ENCODE data around the gene NRXN2.
A peak's percentile ranks its signal among the peaks of the same experiment; 100 is the strongest.

The NRXN2 gene

GRCh38 chr11:64632654-64633053, 90.3 kb downstream of the NRXN2 start:
- no peaks in the 10 kb centered on the region for H3K27me3 ChIP-seq (ENCODE audit: insufficient read depth, low read length, poor library complexity)
- H3K79me1 ChIP-seq (ENCODE audit: low read length) = no peaks in the 10 kb centered on the region
- H2BK120ac ChIP-seq (ENCODE audit: low read depth, low read length) = no peak overlapping the region
- no peak overlapping the region for H3K27ac ChIP-seq (ENCODE audit: low read depth, low read length)
- H3K23ac ChIP-seq (ENCODE audit: low read length) = no peak overlapping the region
- H4K8ac ChIP-seq (ENCODE audit: low read depth, low read length) = no peak overlapping the region
- WGBS (ENCODE audit: extremely low coverage, insufficient coverage, low lambda C conversion rate) = no CpG with 5 or more reads among the region's 10 CpGs
- no peak overlapping the region for H3K56ac ChIP-seq (ENCODE audit: low read length)
- no peaks in the 10 kb centered on the region for H3K4me1 ChIP-seq (ENCODE audit: control insufficient read depth, low read depth, low read length)
- H3K79me2 ChIP-seq (ENCODE audit: control insufficient read depth, insufficient read depth, low read length) = no peaks in the 10 kb centered on the region
- no peak overlapping the region for H2BK5ac ChIP-seq (ENCODE audit: low read length)
- H3K18ac ChIP-seq (ENCODE audit: low read length) = no peak overlapping the region
- H3K4ac ChIP-seq (ENCODE audit: low read depth, low read length) = no peak overlapping the region
- H2AK5ac ChIP-seq (ENCODE audit: low read length) = no peak overlapping the region
- H3K4me3 ChIP-seq (ENCODE audit: low read length) = no peak overlapping the region
- no peaks in the 10 kb centered on the region for H3K36me3 ChIP-seq (ENCODE audit: control insufficient read depth, insufficient read depth, low read length)
- H2BK15ac ChIP-seq (replicated peaks; ENCODE audit: low read depth) = no peak overlapping the region
- H4K5ac ChIP-seq (ENCODE audit: low read length) = no peak overlapping the region
- DNase-seq = no peak
- no peak overlapping the region for H3K9ac ChIP-seq (ENCODE audit: low read length)
- H3K4me2 ChIP-seq (ENCODE audit: low read length) = no peak overlapping the region

GRCh38 chr11:64632237-64632636, 90.8 kb downstream of the NRXN2 start:
- no peak overlapping the region for H4K8ac ChIP-seq (ENCODE audit: low read depth, low read length)
- no peak overlapping the region for H2AK5ac ChIP-seq (ENCODE audit: low read length)
- no peak overlapping the region for H3K18ac ChIP-seq (ENCODE audit: low read length)
- H3K4me1 ChIP-seq (ENCODE audit: control insufficient read depth, low read depth, low read length) = no peaks in the 10 kb centered on the region
- no peaks in the 10 kb centered on the region for H3K79me2 ChIP-seq (ENCODE audit: control insufficient read depth, insufficient read depth, low read length)
- no peak overlapping the region for H3K23ac ChIP-seq (ENCODE audit: low read length)
- no peaks in the 10 kb centered on the region for H3K27me3 ChIP-seq (ENCODE audit: insufficient read depth, low read length, poor library complexity)
- H2BK120ac ChIP-seq (ENCODE audit: low read depth, low read length) = no peak overlapping the region
- H3K4ac ChIP-seq (ENCODE audit: low read depth, low read length) = no peak overlapping the region
- DNase-seq = no peak
- H3K4me3 ChIP-seq (ENCODE audit: low read length) = no peak overlapping the region
- no peak overlapping the region for H3K4me2 ChIP-seq (ENCODE audit: low read length)
- H3K36me3 ChIP-seq (ENCODE audit: control insufficient read depth, insufficient read depth, low read length) = no peaks in the 10 kb centered on the region
- H2BK15ac ChIP-seq (replicated peaks; ENCODE audit: low read depth) = no peak overlapping the region
- H4K5ac ChIP-seq (ENCODE audit: low read length) = no peak overlapping the region
- H3K56ac ChIP-seq (ENCODE audit: low read length) = no peak overlapping the region
- no peak overlapping the region for H2BK5ac ChIP-seq (ENCODE audit: low read length)
- H3K79me1 ChIP-seq (ENCODE audit: low read length) = no peaks in the 10 kb centered on the region
- WGBS (ENCODE audit: extremely low coverage, insufficient coverage, low lambda C conversion rate) = no CpG with 5 or more reads among the region's 6 CpGs
- no peak overlapping the region for H3K27ac ChIP-seq (ENCODE audit: low read depth, low read length)
- no peak overlapping the region for H3K9ac ChIP-seq (ENCODE audit: low read length)

GRCh38 chr11:64631675-64632074, 91.3 kb downstream of the NRXN2 start:
- Histone ChIP-seq H3K36me3 (ENCODE audit: control insufficient read depth, insufficient read depth, low read length) (no peaks in the 10 kb centered on the region), H3K4me3 (ENCODE audit: low read length) (no peak overlapping the region), H4K8ac (ENCODE audit: low read depth, low read length) (no peak overlapping the region), H2BK15ac (replicated peaks; ENCODE audit: low read depth) (no peak overlapping the region), H2BK120ac (ENCODE audit: low read depth, low read length) (no peak overlapping the region), H3K56ac (ENCODE audit: low read length) (no peak overlapping the region), H3K4ac (ENCODE audit: low read depth, low read length) (no peak overlapping the region), H3K27me3 (ENCODE audit: insufficient read depth, low read length, poor library complexity) (no peaks in the 10 kb centered on the region), H2BK5ac (ENCODE audit: low read length) (no peak overlapping the region), H3K9ac (ENCODE audit: low read length) (no peak overlapping the region), H3K18ac (ENCODE audit: low read length) (no peak overlapping the region), H3K79me1 (ENCODE audit: low read length) (no peaks in the 10 kb centered on the region), H4K5ac (ENCODE audit: low read length) (no peak overlapping the region), H3K4me2 (ENCODE audit: low read length) (no peak overlapping the region), H3K23ac (ENCODE audit: low read length) (no peak overlapping the region), H3K27ac (ENCODE audit: low read depth, low read length) (no peak overlapping the region), H3K4me1 (ENCODE audit: control insufficient read depth, low read depth, low read length) (no peaks in the 10 kb centered on the region), H3K79me2 (ENCODE audit: control insufficient read depth, insufficient read depth, low read length) (no peaks in the 10 kb centered on the region), H2AK5ac (ENCODE audit: low read length) (no peak overlapping the region)
- DNase-seq = no peak
- WGBS (ENCODE audit: extremely low coverage, insufficient coverage, low lambda C conversion rate) = no CpG with 5 or more reads among the region's 4 CpGs

- Histone ChIP-seq H3K4ac (ENCODE audit: low read depth, low read length) (no peak overlapping the region), H3K4me3 (ENCODE audit: low read length) (no peak overlapping the region), H3K4me1 (ENCODE audit: control insufficient read depth, low read depth, low read length) (no peaks in the 10 kb centered on the region), H2BK15ac (replicated peaks; ENCODE audit: low read depth) (no peak overlapping the region), H2AK5ac (ENCODE audit: low read length) (no peak overlapping the region), H3K9ac (ENCODE audit: low read length) (no peak overlapping the region), H3K79me1 (ENCODE audit: low read length) (no peaks in the 10 kb centered on the region), H3K18ac (ENCODE audit: low read length) (no peak overlapping the region), H3K27ac (ENCODE audit: low read depth, low read length) (no peak overlapping the region), H3K79me2 (ENCODE audit: control insufficient read depth, insufficient read depth, low read length) (no peaks in the 10 kb centered on the region), H3K36me3 (ENCODE audit: control insufficient read depth, insufficient read depth, low read length) (no peaks in the 10 kb centered on the region), H3K56ac (ENCODE audit: low read length) (peak overlapping the region; percentile 25), H2BK120ac (ENCODE audit: low read depth, low read length) (no peak overlapping the region), H3K23ac (ENCODE audit: low read length) (no peak overlapping the region), H3K27me3 (ENCODE audit: insufficient read depth, low read length, poor library complexity) (no peaks in the 10 kb centered on the region), H4K5ac (ENCODE audit: low read length) (no peak overlapping the region), H4K8ac (ENCODE audit: low read depth, low read length) (no peak overlapping the region), H2BK5ac (ENCODE audit: low read length) (no peak overlapping the region), H3K4me2 (ENCODE audit: low read length) (no peak overlapping the region)
- DNase-seq = peak; percentile 90
- no CpG with 5 or more reads among the region's 56 CpGs for WGBS (ENCODE audit: extremely low coverage, insufficient coverage, low lambda C conversion rate)
These were observed 93.0 kb downstream of the NRXN2 start for GRCh38 chr11:64629796-64630562.

GRCh38 chr11:64629103-64629502, 93.9 kb downstream of the NRXN2 start:
- DNase-seq = no peak
- Histone ChIP-seq H3K56ac (ENCODE audit: low read length) (no peak overlapping the region), H3K4me3 (ENCODE audit: low read length) (no peak overlapping the region), H3K27ac (ENCODE audit: low read depth, low read length) (no peak overlapping the region), H4K5ac (ENCODE audit: low read length) (no peak overlapping the region), H3K79me1 (ENCODE audit: low read length) (no peaks in the 10 kb centered on the region), H3K4me2 (ENCODE audit: low read length) (no peak overlapping the region), H3K9ac (ENCODE audit: low read length) (no peak overlapping the region), H3K4ac (ENCODE audit: low read depth, low read length) (no peak overlapping the region), H3K4me1 (ENCODE audit: control insufficient read depth, low read depth, low read length) (no peaks in the 10 kb centered on the region), H2AK5ac (ENCODE audit: low read length) (no peak overlapping the region), H2BK5ac (ENCODE audit: low read length) (no peak overlapping the region), H3K79me2 (ENCODE audit: control insufficient read depth, insufficient read depth, low read length) (no peaks in the 10 kb centered on the region), H4K8ac (ENCODE audit: low read depth, low read length) (no peak overlapping the region), H3K36me3 (ENCODE audit: control insufficient read depth, insufficient read depth, low read length) (no peaks in the 10 kb centered on the region), H2BK15ac (replicated peaks; ENCODE audit: low read depth) (no peak overlapping the region), H3K23ac (ENCODE audit: low read length) (no peak overlapping the region), H2BK120ac (ENCODE audit: low read depth, low read length) (no peak overlapping the region), H3K18ac (ENCODE audit: low read length) (no peak overlapping the region), H3K27me3 (ENCODE audit: insufficient read depth, low read length, poor library complexity) (no peaks in the 10 kb centered on the region)
- WGBS (ENCODE audit: extremely low coverage, insufficient coverage, low lambda C conversion rate) = no CpG with 5 or more reads among the region's 6 CpGs

- H3K4me3 ChIP-seq (ENCODE audit: low read length) = no peak overlapping the region
- H3K36me3 ChIP-seq (ENCODE audit: control insufficient read depth, insufficient read depth, low read length) = no peaks in the 10 kb centered on the region
- no peak overlapping the region for H3K4me2 ChIP-seq (ENCODE audit: low read length)
- H3K79me2 ChIP-seq (ENCODE audit: control insufficient read depth, insufficient read depth, low read length) = no peaks in the 10 kb centered on the region
- H4K5ac ChIP-seq (ENCODE audit: low read length) = no peak overlapping the region
- H2BK5ac ChIP-seq (ENCODE audit: low read length) = no peak overlapping the region
- H3K23ac ChIP-seq (ENCODE audit: low read length) = no peak overlapping the region
- H3K27ac ChIP-seq (ENCODE audit: low read depth, low read length) = no peak overlapping the region
- H3K27me3 ChIP-seq (ENCODE audit: insufficient read depth, low read length, poor library complexity) = no peaks in the 10 kb centered on the region
- H2AK5ac ChIP-seq (ENCODE audit: low read length) = no peak overlapping the region
- H3K18ac ChIP-seq (ENCODE audit: low read length) = no peak overlapping the region
- no peak overlapping the region for H3K4ac ChIP-seq (ENCODE audit: low read depth, low read length)
- H3K79me1 ChIP-seq (ENCODE audit: low read length) = no peaks in the 10 kb centered on the region
- DNase-seq = no peak
- no peak overlapping the region for H2BK15ac ChIP-seq (replicated peaks; ENCODE audit: low read depth)
- H2BK120ac ChIP-seq (ENCODE audit: low read depth, low read length) = no peak overlapping the region
- H3K4me1 ChIP-seq (ENCODE audit: control insufficient read depth, low read depth, low read length) = no peaks in the 10 kb centered on the region
- H3K9ac ChIP-seq (ENCODE audit: low read length) = no peak overlapping the region
- no peak overlapping the region for H4K8ac ChIP-seq (ENCODE audit: low read depth, low read length)
- no peak overlapping the region for H3K56ac ChIP-seq (ENCODE audit: low read length)
- WGBS (ENCODE audit: extremely low coverage, insufficient coverage, low lambda C conversion rate) = no CpG with 5 or more reads among the region's 2 CpGs
These were observed 94.4 kb downstream of the NRXN2 start for GRCh38 chr11:64628596-64628995.

Data from mesendoderm (in vitro differentiated cells).